GM12878 (cell line): ENCODE results near the gene NAXE. TPM values are rescaled to one million over a fixed set of nuclear protein-coding genes. Genes with fewer than 3 reads are reported as not detected.

Experiments
- CBX5 ChIP-seq: sonication (generic); IDR thresholded peaks from 2 replicates; pipeline ENCODE4 v1.6.1; 2016; ENCODE audit warnings: low read depth, moderate library complexity, mild to moderate bottlenecking, inconsistent platforms
- FOXM1 ChIP-seq: IDR thresholded peaks from 2 replicates; pipeline ENCODE4 v1.6.1; 2012; ENCODE audit warnings: low read depth, mild to moderate bottlenecking, inconsistent platforms, low read length, moderate library complexity
- IRF4 ChIP-seq: IDR thresholded peaks from 2 replicates; pipeline ENCODE4 v1.6.1; 2011; ENCODE audit warnings: low read depth, low read length
- MEF2A ChIP-seq: IDR thresholded peaks from 2 replicates; pipeline ENCODE4 v1.6.1; 2011; ENCODE audit warnings: low read depth, mild to moderate bottlenecking, low read length, moderate library complexity; ENCODE audit not compliant: insufficient read depth
- MEF2B ChIP-seq: fragments of 450-650 bp; IDR thresholded peaks from 2 replicates; pipeline ENCODE4 v1.6.1; 2018; ENCODE audit warnings: mild to moderate bottlenecking, moderate library complexity; ENCODE audit not compliant: partially characterized antibody, poor library complexity, severe bottlenecking
- MXI1 ChIP-seq: fragments of 150-350 bp; IDR thresholded peaks from 2 replicates; pipeline ENCODE4 v1.6.1; 2011; ENCODE audit warnings: low read depth, mild to moderate bottlenecking, inconsistent platforms, low read length, improper control_type of control experiment
- NFYB ChIP-seq: IDR thresholded peaks from 2 replicates; pipeline ENCODE4 v1.6.1; 2011; ENCODE audit warnings: low read depth, mild to moderate bottlenecking, low read length, improper control_type of control experiment, moderate library complexity; ENCODE audit not compliant: insufficient read depth
- NR2C1 ChIP-seq: fragments of 450-650 bp; IDR thresholded peaks from 2 replicates; pipeline ENCODE4 v1.6.1; 2017; ENCODE audit warnings: antibody characterized with exemption, mild to moderate bottlenecking, moderate library complexity
- PAX5 ChIP-seq: IDR thresholded peaks from 2 replicates; pipeline ENCODE4 v1.6.1; 2011; ENCODE audit warnings: low read depth, low read length, borderline replicate concordance
- POLR2AphosphoS5 ChIP-seq: IDR thresholded peaks from 2 replicates; pipeline ENCODE4 v1.6.1; 2011; ENCODE audit warnings: mild to moderate bottlenecking, low read length, inconsistent platforms
- RAD51 ChIP-seq: fragments of 450-650 bp; IDR thresholded peaks from 2 replicates; pipeline ENCODE4 v1.6.1; 2016; ENCODE audit warnings: moderate library complexity, mild to moderate bottlenecking, inconsistent platforms
- SPI1 ChIP-seq: IDR thresholded peaks from 2 replicates; pipeline ENCODE4 v1.6.1; 2011; ENCODE audit warnings: low read depth, mild to moderate bottlenecking, low read length, moderate library complexity, borderline replicate concordance; ENCODE audit not compliant: insufficient read depth
- TAF1 ChIP-seq: IDR thresholded peaks from 2 replicates; pipeline ENCODE4 v1.6.1; 2011; ENCODE audit warnings: mild to moderate bottlenecking, low read depth, low read length, borderline replicate concordance
- TCF7 ChIP-seq: IDR thresholded peaks from 2 replicates; pipeline ENCODE4 v1.6.1; 2014; ENCODE audit warnings: antibody characterized with exemption, borderline replicate concordance
- YY1 ChIP-seq: IDR thresholded peaks from 2 replicates; pipeline ENCODE4 v1.6.1; 2011; ENCODE audit warnings: low read depth, mild to moderate bottlenecking, low read length
- polyA plus RNA-seq, 11 experiments: library from polyadenylated mRNA; depleted of rRNA in 4 of 11; unstranded in 6 of 11; stranded (reverse) in 5 of 11; fragments of >200 nt; fragmentation: Nextera tagmentation in 4 of 11; fragmentation: Illumina TruSeq in 1 of 11; extraction: Ambion mirVana in 4 of 11; extraction: Trizol in 1 of 11; gene quantifications; 1 replicate in 1 of 11; 2 replicates in 10 of 11; pipeline versions ENCODE4 v1.2.1 to v1.2.3, GENCODE V29; 2011 to 2016; ENCODE audit warnings: inconsistent platforms in 2 of 11, missing spikeins in 2 of 11, low read depth in 1 of 11
- total RNA-seq, 4 experiments: library from RNA; depleted of rRNA in 3 of 4; stranded (reverse); fragments of >200 nt in 3 of 4; fragmentation: Illumina TruSeq in 1 of 4; extraction: Trizol in 1 of 4; gene quantifications; 2 replicates each; pipeline versions ENCODE4 v1.2.1 to v1.2.3, GENCODE V29; 2013 to 2021
- TF ChIP-seq, protein P1 (sequence below): IDR thresholded peaks from 2 replicates; pipeline ENCODE4 v1.6.1; 2011; ENCODE audit warnings: borderline replicate concordance, low read depth, mild to moderate bottlenecking, moderate library complexity, mixed read lengths, low read length; ENCODE audit not compliant: insufficient read depth; ENCODE audit errors: extremely low read length
- TF ChIP-seq, protein P2 (sequence below): IDR thresholded peaks from 2 replicates; pipeline ENCODE4 v1.6.1; 2012; ENCODE audit warnings: low read depth, low read length, improper control_type of control experiment
- TF ChIP-seq, protein P3 (sequence below): IDR thresholded peaks from 2 replicates; pipeline ENCODE4 v1.6.1; 2012; ENCODE audit warnings: mild to moderate bottlenecking, low read depth, low read length
- TF ChIP-seq, protein P4 (sequence below): fragments of 450-650 bp; IDR thresholded peaks from 2 replicates; pipeline ENCODE4 v1.6.1; 2017; ENCODE audit warnings: mild to moderate bottlenecking, low read depth, inconsistent platforms; ENCODE audit not compliant: poor library complexity, severe bottlenecking
- TF ChIP-seq, protein P5 (sequence below): fragments of 450-650 bp; IDR thresholded peaks from 2 replicates; pipeline ENCODE4 v1.6.1; 2017; ENCODE audit warnings: low read depth, mild to moderate bottlenecking, moderate library complexity

NAXE gene
- total and polyA plus RNA-seq, 10 of the 15 experiments (the other 5 are each of a cell fraction or from before 2014, with no cell fraction given), result 17.8 to 93.3 (median 68.8) TPM

GRCh38 chr1:156601122-156601830 is 9.7 kb downstream of the NAXE start, which contains the start of gene GPATCH4 (continued):
- TF ChIP-seq, protein P1, sequence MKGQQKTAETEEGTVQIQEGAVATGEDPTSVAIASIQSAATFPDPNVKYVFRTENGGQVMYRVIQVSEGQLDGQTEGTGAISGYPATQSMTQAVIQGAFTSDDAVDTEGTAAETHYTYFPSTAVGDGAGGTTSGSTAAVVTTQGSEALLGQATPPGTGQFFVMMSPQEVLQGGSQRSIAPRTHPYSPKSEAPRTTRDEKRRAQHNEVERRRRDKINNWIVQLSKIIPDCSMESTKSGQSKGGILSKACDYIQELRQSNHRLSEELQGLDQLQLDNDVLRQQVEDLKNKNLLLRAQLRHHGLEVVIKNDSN, result no peak
- TF ChIP-seq, protein P2, sequence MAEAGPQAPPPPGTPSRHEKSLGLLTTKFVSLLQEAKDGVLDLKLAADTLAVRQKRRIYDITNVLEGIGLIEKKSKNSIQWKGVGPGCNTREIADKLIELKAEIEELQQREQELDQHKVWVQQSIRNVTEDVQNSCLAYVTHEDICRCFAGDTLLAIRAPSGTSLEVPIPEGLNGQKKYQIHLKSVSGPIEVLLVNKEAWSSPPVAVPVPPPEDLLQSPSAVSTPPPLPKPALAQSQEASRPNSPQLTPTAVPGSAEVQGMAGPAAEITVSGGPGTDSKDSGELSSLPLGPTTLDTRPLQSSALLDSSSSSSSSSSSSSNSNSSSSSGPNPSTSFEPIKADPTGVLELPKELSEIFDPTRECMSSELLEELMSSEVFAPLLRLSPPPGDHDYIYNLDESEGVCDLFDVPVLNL, result no peak
- TF ChIP-seq SPI1 (no peak), MEF2A (no peak), MXI1 (peak; percentile 100), MEF2B (no peak), FOXM1 (no peak), PAX5 (no peak), YY1 (peak; percentile 99), POLR2AphosphoS5 (peak; percentile 89), RAD51 (no peak), CBX5 (no peak), NR2C1 (0 out of 2 replicates have a peak, but pooled peaks have one; percentile 23), NFYB (no peak), TAF1 (peak; percentile 96), IRF4 (0 out of 2 replicates have a peak, but pooled peaks have one; percentile 5), TCF7 (no peak)
- TF ChIP-seq, protein P3, sequence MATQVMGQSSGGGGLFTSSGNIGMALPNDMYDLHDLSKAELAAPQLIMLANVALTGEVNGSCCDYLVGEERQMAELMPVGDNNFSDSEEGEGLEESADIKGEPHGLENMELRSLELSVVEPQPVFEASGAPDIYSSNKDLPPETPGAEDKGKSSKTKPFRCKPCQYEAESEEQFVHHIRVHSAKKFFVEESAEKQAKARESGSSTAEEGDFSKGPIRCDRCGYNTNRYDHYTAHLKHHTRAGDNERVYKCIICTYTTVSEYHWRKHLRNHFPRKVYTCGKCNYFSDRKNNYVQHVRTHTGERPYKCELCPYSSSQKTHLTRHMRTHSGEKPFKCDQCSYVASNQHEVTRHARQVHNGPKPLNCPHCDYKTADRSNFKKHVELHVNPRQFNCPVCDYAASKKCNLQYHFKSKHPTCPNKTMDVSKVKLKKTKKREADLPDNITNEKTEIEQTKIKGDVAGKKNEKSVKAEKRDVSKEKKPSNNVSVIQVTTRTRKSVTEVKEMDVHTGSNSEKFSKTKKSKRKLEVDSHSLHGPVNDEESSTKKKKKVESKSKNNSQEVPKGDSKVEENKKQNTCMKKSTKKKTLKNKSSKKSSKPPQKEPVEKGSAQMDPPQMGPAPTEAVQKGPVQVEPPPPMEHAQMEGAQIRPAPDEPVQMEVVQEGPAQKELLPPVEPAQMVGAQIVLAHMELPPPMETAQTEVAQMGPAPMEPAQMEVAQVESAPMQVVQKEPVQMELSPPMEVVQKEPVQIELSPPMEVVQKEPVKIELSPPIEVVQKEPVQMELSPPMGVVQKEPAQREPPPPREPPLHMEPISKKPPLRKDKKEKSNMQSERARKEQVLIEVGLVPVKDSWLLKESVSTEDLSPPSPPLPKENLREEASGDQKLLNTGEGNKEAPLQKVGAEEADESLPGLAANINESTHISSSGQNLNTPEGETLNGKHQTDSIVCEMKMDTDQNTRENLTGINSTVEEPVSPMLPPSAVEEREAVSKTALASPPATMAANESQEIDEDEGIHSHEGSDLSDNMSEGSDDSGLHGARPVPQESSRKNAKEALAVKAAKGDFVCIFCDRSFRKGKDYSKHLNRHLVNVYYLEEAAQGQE, result no peak
- TF ChIP-seq, protein P4, sequence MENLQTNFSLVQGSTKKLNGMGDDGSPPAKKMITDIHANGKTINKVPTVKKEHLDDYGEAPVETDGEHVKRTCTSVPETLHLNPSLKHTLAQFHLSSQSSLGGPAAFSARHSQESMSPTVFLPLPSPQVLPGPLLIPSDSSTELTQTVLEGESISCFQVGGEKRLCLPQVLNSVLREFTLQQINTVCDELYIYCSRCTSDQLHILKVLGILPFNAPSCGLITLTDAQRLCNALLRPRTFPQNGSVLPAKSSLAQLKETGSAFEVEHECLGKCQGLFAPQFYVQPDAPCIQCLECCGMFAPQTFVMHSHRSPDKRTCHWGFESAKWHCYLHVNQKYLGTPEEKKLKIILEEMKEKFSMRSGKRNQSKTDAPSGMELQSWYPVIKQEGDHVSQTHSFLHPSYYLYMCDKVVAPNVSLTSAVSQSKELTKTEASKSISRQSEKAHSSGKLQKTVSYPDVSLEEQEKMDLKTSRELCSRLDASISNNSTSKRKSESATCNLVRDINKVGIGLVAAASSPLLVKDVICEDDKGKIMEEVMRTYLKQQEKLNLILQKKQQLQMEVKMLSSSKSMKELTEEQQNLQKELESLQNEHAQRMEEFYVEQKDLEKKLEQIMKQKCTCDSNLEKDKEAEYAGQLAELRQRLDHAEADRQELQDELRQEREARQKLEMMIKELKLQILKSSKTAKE, result no peak
- TF ChIP-seq, protein P5, sequence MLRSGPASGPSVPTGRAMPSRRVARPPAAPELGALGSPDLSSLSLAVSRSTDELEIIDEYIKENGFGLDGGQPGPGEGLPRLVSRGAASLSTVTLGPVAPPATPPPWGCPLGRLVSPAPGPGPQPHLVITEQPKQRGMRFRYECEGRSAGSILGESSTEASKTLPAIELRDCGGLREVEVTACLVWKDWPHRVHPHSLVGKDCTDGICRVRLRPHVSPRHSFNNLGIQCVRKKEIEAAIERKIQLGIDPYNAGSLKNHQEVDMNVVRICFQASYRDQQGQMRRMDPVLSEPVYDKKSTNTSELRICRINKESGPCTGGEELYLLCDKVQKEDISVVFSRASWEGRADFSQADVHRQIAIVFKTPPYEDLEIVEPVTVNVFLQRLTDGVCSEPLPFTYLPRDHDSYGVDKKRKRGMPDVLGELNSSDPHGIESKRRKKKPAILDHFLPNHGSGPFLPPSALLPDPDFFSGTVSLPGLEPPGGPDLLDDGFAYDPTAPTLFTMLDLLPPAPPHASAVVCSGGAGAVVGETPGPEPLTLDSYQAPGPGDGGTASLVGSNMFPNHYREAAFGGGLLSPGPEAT, result peak; percentile 90
